Measurements from ENCODE around the gene RPP30. TPM values are rescaled to one million over a fixed set of nuclear protein-coding genes. Genes with fewer than 3 reads are reported as not detected.

The RPP30 gene
- total and polyA plus RNA-seq, 2 of the 13 experiments (the other 11 are each of a cell fraction or from before 2014, with no cell fraction given), result 27.1 to 65.0 TPM

DNA sequence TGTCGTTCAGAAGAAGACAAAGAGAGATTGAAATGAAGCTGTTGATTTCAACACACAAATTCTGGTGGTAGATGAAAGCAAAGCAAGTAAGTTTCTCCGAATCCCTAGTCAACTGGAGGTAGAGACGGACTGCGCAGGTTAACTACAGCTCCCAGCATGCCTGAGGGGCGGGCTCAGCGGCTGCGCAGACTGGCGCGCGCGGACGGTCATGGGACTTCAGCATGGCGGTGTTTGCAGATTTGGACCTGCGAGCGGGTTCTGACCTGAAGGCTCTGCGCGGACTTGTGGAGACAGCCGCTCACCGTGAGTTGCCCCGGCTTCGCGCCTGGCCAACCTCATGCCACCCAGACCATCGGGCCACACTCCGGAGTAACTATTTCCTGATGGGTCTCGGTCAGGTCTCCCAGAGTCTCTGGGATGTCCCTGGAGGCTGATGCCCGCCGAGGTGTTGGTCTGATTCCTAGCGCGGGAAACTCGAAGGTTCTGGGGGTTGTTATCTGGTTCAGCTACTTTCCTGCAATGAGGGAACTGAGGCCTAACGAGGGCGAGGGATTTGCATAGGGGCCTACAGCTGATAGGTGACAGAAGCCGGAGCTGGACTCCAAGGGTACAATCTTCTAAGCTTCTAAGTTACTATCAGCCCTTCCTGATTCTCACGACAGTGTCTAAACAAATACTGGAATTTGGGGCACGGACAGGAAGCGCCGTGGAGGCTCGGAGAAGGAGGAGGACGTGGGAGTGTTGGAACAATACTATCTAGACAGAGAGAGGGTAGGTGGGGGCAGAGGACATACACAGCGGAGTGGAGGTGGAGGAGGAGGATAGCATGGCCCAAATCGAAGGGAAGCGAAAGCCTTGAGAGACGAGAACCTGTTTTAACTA, at the start of gene RPP30 (continued):
- TF ChIP-seq IRF2 (CRISPR knock-in tag; IDR thresholded peaks at IDR 0.05), result peak; percentile 89
- TF ChIP-seq, protein P1, sequence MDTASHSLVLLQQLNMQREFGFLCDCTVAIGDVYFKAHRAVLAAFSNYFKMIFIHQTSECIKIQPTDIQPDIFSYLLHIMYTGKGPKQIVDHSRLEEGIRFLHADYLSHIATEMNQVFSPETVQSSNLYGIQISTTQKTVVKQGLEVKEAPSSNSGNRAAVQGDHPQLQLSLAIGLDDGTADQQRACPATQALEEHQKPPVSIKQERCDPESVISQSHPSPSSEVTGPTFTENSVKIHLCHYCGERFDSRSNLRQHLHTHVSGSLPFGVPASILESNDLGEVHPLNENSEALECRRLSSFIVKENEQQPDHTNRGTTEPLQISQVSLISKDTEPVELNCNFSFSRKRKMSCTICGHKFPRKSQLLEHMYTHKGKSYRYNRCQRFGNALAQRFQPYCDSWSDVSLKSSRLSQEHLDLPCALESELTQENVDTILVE (CRISPR knock-in tag; IDR thresholded peaks at IDR 0.05), result 0 out of 2 replicates have a peak, but pooled peaks have one; percentile 12
- TF ChIP-seq, protein P2, sequence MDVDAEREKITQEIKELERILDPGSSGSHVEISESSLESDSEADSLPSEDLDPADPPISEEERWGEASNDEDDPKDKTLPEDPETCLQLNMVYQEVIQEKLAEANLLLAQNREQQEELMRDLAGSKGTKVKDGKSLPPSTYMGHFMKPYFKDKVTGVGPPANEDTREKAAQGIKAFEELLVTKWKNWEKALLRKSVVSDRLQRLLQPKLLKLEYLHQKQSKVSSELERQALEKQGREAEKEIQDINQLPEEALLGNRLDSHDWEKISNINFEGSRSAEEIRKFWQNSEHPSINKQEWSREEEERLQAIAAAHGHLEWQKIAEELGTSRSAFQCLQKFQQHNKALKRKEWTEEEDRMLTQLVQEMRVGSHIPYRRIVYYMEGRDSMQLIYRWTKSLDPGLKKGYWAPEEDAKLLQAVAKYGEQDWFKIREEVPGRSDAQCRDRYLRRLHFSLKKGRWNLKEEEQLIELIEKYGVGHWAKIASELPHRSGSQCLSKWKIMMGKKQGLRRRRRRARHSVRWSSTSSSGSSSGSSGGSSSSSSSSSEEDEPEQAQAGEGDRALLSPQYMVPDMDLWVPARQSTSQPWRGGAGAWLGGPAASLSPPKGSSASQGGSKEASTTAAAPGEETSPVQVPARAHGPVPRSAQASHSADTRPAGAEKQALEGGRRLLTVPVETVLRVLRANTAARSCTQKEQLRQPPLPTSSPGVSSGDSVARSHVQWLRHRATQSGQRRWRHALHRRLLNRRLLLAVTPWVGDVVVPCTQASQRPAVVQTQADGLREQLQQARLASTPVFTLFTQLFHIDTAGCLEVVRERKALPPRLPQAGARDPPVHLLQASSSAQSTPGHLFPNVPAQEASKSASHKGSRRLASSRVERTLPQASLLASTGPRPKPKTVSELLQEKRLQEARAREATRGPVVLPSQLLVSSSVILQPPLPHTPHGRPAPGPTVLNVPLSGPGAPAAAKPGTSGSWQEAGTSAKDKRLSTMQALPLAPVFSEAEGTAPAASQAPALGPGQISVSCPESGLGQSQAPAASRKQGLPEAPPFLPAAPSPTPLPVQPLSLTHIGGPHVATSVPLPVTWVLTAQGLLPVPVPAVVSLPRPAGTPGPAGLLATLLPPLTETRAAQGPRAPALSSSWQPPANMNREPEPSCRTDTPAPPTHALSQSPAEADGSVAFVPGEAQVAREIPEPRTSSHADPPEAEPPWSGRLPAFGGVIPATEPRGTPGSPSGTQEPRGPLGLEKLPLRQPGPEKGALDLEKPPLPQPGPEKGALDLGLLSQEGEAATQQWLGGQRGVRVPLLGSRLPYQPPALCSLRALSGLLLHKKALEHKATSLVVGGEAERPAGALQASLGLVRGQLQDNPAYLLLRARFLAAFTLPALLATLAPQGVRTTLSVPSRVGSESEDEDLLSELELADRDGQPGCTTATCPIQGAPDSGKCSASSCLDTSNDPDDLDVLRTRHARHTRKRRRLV (CRISPR knock-in tag; IDR thresholded peaks at IDR 0.05), result no peak
- no peak; the same call in 2 of the 3 replicates for TF ChIP-seq MXI1 (IDR thresholded peaks at IDR 0.05; ENCODE audit: borderline replicate concordance, low read depth, low read length)
- TF ChIP-seq ZNF564 (CRISPR knock-in tag; IDR thresholded peaks at IDR 0.05), result 0 out of 2 replicates have a peak, but pooled peaks have one; percentile 2
- TF ChIP-seq, protein P3, sequence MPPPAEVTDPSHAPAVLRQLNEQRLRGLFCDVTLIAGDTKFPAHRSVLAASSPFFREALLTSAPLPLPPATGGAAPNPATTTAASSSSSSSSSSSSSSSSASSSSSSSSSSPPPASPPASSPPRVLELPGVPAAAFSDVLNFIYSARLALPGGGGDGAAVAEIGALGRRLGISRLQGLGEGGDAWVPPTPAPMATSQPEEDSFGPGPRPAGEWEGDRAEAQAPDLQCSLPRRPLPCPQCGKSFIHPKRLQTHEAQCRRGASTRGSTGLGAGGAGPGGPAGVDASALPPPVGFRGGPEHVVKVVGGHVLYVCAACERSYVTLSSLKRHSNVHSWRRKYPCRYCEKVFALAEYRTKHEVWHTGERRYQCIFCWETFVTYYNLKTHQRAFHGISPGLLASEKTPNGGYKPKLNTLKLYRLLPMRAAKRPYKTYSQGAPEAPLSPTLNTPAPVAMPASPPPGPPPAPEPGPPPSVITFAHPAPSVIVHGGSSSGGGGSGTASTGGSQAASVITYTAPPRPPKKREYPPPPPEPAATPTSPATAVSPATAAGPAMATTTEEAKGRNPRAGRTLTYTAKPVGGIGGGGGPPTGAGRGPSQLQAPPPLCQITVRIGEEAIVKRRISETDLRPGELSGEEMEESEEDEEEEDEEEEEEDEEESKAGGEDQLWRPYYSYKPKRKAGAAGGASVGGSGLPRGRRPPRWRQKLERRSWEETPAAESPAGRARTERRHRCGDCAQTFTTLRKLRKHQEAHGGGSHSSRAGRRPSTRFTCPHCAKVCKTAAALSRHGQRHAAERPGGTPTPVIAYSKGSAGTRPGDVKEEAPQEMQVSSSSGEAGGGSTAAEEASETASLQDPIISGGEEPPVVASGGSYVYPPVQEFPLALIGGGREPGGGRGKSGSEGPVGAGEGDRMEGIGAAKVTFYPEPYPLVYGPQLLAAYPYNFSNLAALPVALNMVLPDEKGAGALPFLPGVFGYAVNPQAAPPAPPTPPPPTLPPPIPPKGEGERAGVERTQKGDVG (CRISPR knock-in tag; IDR thresholded peaks at IDR 0.05; ENCODE audit: borderline replicate concordance), result peak; percentile 80; the same call in 1 of the 2 replicates
- TF ChIP-seq CEBPG (CRISPR knock-in tag; IDR thresholded peaks at IDR 0.05), result 0 out of 2 replicates have a peak, but pooled peaks have one; percentile 5
- peak; percentile 39; the same call in 1 of the 2 replicates for TF ChIP-seq RXRB (CRISPR knock-in tag; IDR thresholded peaks at IDR 0.05; ENCODE audit: borderline replicate concordance)
- no peak for TF ChIP-seq SP1 (IDR thresholded peaks at IDR 0.05)
- TF ChIP-seq SP1 (CRISPR knock-in tag; IDR thresholded peaks at IDR 0.05), result peak; percentile 93
- TF ChIP-seq, protein P4, sequence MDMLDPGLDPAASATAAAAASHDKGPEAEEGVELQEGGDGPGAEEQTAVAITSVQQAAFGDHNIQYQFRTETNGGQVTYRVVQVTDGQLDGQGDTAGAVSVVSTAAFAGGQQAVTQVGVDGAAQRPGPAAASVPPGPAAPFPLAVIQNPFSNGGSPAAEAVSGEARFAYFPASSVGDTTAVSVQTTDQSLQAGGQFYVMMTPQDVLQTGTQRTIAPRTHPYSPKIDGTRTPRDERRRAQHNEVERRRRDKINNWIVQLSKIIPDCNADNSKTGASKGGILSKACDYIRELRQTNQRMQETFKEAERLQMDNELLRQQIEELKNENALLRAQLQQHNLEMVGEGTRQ (IDR thresholded peaks at IDR 0.05; ENCODE audit: low read depth, low read length), result no peak
- TF ChIP-seq, protein P4 (CRISPR knock-in tag; IDR thresholded peaks at IDR 0.05; ENCODE audit: borderline replicate concordance), result peak; percentile 48; the same call in 1 of the 2 replicates
- TF ChIP-seq ZFP82 (CRISPR knock-in tag; IDR thresholded peaks at IDR 0.05; ENCODE audit: borderline replicate concordance), result 0 out of 2 replicates have a peak, but pooled peaks have one; percentile 76
- TF ChIP-seq, protein P5, sequence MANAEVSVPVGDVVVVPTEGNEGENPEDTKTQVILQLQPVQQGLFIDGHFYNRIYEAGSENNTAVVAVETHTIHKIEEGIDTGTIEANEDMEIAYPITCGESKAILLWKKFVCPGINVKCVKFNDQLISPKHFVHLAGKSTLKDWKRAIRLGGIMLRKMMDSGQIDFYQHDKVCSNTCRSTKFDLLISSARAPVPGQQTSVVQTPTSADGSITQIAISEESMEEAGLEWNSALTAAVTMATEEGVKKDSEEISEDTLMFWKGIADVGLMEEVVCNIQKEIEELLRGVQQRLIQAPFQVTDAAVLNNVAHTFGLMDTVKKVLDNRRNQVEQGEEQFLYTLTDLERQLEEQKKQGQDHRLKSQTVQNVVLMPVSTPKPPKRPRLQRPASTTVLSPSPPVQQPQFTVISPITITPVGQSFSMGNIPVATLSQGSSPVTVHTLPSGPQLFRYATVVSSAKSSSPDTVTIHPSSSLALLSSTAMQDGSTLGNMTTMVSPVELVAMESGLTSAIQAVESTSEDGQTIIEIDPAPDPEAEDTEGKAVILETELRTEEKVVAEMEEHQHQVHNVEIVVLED (CRISPR knock-in tag; IDR thresholded peaks at IDR 0.05; ENCODE audit: borderline replicate concordance), result peak; percentile 59; the same call in 1 of the 2 replicates

All from HepG2 (cell line).